PC-3 (cell line): Measurements from ENCODE around the gene KCNC1. TPM values are rescaled to one million over a fixed set of nuclear protein-coding genes. Genes with fewer than 3 reads are reported as not detected.

ENCODE experiments used
- ATAC-seq: fragments of 200-7000 bp; cut with Tn5 transposase; 2 replicates; pipeline ENCODE4 v1.9.1; 2020; ENCODE audit warnings: mild to moderate bottlenecking, moderate library complexity
- BruUV-seq: library from RNA; stranded (reverse); fragments of 400-500 nt; replicated peaks from 2 replicates; lab custom pipeline; 2021; lab: Mats Ljungman, UMichigan
- CTCF ChIA-PET: fragments of 300-600 bp; sonication (Branson Sonifier 250); formaldehyde crosslinking; loops from one replicate; lab custom pipeline; 2022; ENCODE audit warnings: antibody characterized with exemption; lab: Charles Lee
- POLR2A ChIA-PET: fragments of 300-600 bp; sonication (Branson Sonifier 250); formaldehyde crosslinking; loops from one replicate; lab custom pipeline; 2022; ENCODE audit warnings: antibody characterized with exemption; ENCODE audit not compliant: unreplicated experiment; lab: Charles Lee
- DNase-seq: peaks from one replicate; pipeline ENCODE4 v3.0.0-alpha.2; 2015
- H2AFZ ChIP-seq: fragments of 300-600 bp; sonication (generic); 2 replicates; pipeline ENCODE4 v1.6.0; 2016; ENCODE audit warnings: antibody characterized with exemption, low read length
- H3F3A ChIP-seq: fragments of 300-600 bp; sonication (generic); one replicate; pipeline ENCODE4 v1.6.0; 2017; ENCODE audit warnings: antibody characterized with exemption, low read length, control low read depth, mild to moderate bottlenecking; ENCODE audit not compliant: unreplicated experiment
- H3K27ac ChIP-seq: fragments of 300-600 bp; sonication (generic); 2 replicates; pipeline ENCODE4 v1.5.1; 2016; ENCODE audit warnings: mild to moderate bottlenecking, low read length
- H3K27me3 ChIP-seq: fragments of 300-600 bp; sonication (generic); 2 replicates; pipeline ENCODE4 v1.6.1; 2016; ENCODE audit warnings: low read length, mixed read lengths
- H3K36me3 ChIP-seq: fragments of 300-600 bp; sonication (generic); 2 replicates; pipeline ENCODE4 v1.6.1; 2016; ENCODE audit warnings: low read depth, mixed run types, low read length, mixed read lengths
- H3K4me1 ChIP-seq: fragments of 300-600 bp; sonication (generic); 2 replicates; pipeline ENCODE4 v1.5.1; 2016; ENCODE audit warnings: low read length; ENCODE audit not compliant: insufficient read depth
- H3K4me2 ChIP-seq: fragments of 300-600 bp; sonication (generic); 2 replicates; pipeline ENCODE4 v1.6.0; 2016; ENCODE audit warnings: low read length
- H3K4me3 ChIP-seq: fragments of 300-600 bp; sonication (generic); 2 replicates; pipeline ENCODE4 v1.5.1; 2016; ENCODE audit warnings: mild to moderate bottlenecking, low read length, mixed read lengths
- H3K79me2 ChIP-seq: fragments of 300-600 bp; sonication (generic); 2 replicates; pipeline ENCODE4 v1.6.1; 2017; ENCODE audit warnings: low read length, mixed read lengths
- H3K9ac ChIP-seq: fragments of 300-600 bp; sonication (generic); 2 replicates; pipeline ENCODE4 v1.6.0; 2016; ENCODE audit warnings: mild to moderate bottlenecking, low read length
- H3K9me2 ChIP-seq: fragments of 300-600 bp; sonication (generic); replicated peaks from 2 replicates; pipeline ENCODE4 v1.6.1; 2016; ENCODE audit warnings: mixed run types, low read length, mixed read lengths
- H3K9me3 ChIP-seq: fragments of 300-600 bp; sonication (generic); 2 replicates; pipeline ENCODE4 v1.6.1; 2016; ENCODE audit warnings: low read length, mixed read lengths
- H4K20me1 ChIP-seq: fragments of 300-600 bp; sonication (generic); 2 replicates; pipeline ENCODE4 v1.6.1; 2016; ENCODE audit warnings: low read length, mixed read lengths
- EZH2 ChIP-seq: fragments of 300-600 bp; sonication (generic); IDR thresholded peaks from one replicate; pipeline ENCODE4 v1.6.1; 2017; ENCODE audit warnings: antibody characterized with exemption, mild to moderate bottlenecking, low read length; ENCODE audit not compliant: unreplicated experiment
- EZH2phosphoT487 ChIP-seq: fragments of 300-600 bp; sonication (generic); IDR thresholded peaks from 2 replicates; pipeline ENCODE4 v1.6.1; 2018; ENCODE audit warnings: mild to moderate bottlenecking, antibody characterized with exemption, low read length, borderline replicate concordance
- intact Hi-C: fragments of 100-400 bp; cut with micrococcal nuclease; formaldehyde crosslinking; loops from 2 replicates; pipeline ENCODE4 v1.9.0; 2023
- total RNA-seq: library from RNA; depleted of rRNA; stranded (reverse); fragments of >200 nt; gene quantifications from 2 replicates; pipeline ENCODE4 v1.2.3, GENCODE V29; 2014
- TF ChIP-seq, protein P1 (sequence below): fragments of 300-600 bp; sonication (generic); conservative IDR thresholded peaks from 2 replicates; pipeline ENCODE4 v1.5.1; 2017; ENCODE audit warnings: antibody characterized with exemption, low read depth, mild to moderate bottlenecking, low read length

The KCNC1 gene
- total RNA-seq, 1 experiment from 2014 or later: not detected

GRCh38 chr11:17719938-17720795 lies 14.4 kb upstream of the KCNC1 start:
- no peaks in the 10 kb centered on the region for H3K4me1 ChIP-seq
- no peaks in the 10 kb centered on the region for H3F3A ChIP-seq
- H3K4me3 ChIP-seq: no peak overlapping the region
- H3K9me2 ChIP-seq: no peaks in the 10 kb centered on the region
- DNase-seq (no peak), ATAC-seq (no peak)
- H3K27ac ChIP-seq: no peak overlapping the region
- no peaks in the 10 kb centered on the region for H3K9me3 ChIP-seq
- no TSS peak for BruUV-seq
- no peak overlapping the region for H3K4me2 ChIP-seq
- peaks cover 40% of the 10 kb centered on the region for H3K27me3 ChIP-seq
- no peaks in the 10 kb centered on the region for H3K79me2 ChIP-seq
- H2AFZ ChIP-seq: no peak overlapping the region
- H3K9ac ChIP-seq: no peak overlapping the region
- ChIA-PET CTCF (no interaction called here), POLR2A (no interaction called here)
- intact Hi-C loops: no loop called here
- no peak for TF ChIP-seq EZH2phosphoT487
- TF ChIP-seq, protein P1, sequence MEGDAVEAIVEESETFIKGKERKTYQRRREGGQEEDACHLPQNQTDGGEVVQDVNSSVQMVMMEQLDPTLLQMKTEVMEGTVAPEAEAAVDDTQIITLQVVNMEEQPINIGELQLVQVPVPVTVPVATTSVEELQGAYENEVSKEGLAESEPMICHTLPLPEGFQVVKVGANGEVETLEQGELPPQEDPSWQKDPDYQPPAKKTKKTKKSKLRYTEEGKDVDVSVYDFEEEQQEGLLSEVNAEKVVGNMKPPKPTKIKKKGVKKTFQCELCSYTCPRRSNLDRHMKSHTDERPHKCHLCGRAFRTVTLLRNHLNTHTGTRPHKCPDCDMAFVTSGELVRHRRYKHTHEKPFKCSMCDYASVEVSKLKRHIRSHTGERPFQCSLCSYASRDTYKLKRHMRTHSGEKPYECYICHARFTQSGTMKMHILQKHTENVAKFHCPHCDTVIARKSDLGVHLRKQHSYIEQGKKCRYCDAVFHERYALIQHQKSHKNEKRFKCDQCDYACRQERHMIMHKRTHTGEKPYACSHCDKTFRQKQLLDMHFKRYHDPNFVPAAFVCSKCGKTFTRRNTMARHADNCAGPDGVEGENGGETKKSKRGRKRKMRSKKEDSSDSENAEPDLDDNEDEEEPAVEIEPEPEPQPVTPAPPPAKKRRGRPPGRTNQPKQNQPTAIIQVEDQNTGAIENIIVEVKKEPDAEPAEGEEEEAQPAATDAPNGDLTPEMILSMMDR: peak; percentile 45
- H3K36me3 ChIP-seq: no peaks in the 10 kb centered on the region
- H4K20me1 ChIP-seq: no peaks in the 10 kb centered on the region

DNA sequence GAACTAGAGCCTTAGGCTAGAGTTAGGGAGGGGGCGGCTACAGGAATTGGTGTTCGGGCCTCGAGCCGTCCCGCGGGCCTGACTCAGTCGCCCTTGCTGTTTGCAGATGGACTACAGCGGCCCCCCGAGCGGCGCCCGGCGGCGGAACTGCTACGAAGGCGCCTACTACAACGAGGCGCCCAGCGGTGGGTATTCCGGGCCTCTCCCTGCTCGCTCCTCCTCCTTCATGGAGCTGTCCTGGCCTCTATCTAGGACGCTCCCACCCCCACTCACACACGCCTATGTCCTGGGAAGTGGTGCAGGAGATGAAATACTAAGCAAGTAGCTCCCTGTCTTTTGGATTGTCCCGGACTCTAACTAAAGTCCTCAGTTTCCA lies 13.8 kb upstream of the KCNC1 start:
- peaks cover 45% of the 10 kb centered on the region for H3K27me3 ChIP-seq
- TF ChIP-seq EZH2phosphoT487 (no peak), EZH2 (no peak)
- H3K36me3 ChIP-seq: no peaks in the 10 kb centered on the region
- intact Hi-C loops: no loop called here
- DNase-seq (no peak), ATAC-seq (no peak; the same call in 1 of the 2 replicates)
- BruUV-seq: no TSS peak
- H3K9ac ChIP-seq: no peak overlapping the region
- H3K4me1 ChIP-seq: no peaks in the 10 kb centered on the region
- H3K9me2 ChIP-seq: no peaks in the 10 kb centered on the region
- no peak overlapping the region for H3K4me3 ChIP-seq
- ChIA-PET CTCF (no interaction called here), POLR2A (no interaction called here)
- H3K9me3 ChIP-seq: no peaks in the 10 kb centered on the region
- H3K4me2 ChIP-seq: no peak overlapping the region
- no peaks in the 10 kb centered on the region for H3F3A ChIP-seq
- no peak overlapping the region for H3K27ac ChIP-seq
- no peaks in the 10 kb centered on the region for H3K79me2 ChIP-seq
- no peaks in the 10 kb centered on the region for H4K20me1 ChIP-seq
- H2AFZ ChIP-seq: no peak overlapping the region

DNA sequence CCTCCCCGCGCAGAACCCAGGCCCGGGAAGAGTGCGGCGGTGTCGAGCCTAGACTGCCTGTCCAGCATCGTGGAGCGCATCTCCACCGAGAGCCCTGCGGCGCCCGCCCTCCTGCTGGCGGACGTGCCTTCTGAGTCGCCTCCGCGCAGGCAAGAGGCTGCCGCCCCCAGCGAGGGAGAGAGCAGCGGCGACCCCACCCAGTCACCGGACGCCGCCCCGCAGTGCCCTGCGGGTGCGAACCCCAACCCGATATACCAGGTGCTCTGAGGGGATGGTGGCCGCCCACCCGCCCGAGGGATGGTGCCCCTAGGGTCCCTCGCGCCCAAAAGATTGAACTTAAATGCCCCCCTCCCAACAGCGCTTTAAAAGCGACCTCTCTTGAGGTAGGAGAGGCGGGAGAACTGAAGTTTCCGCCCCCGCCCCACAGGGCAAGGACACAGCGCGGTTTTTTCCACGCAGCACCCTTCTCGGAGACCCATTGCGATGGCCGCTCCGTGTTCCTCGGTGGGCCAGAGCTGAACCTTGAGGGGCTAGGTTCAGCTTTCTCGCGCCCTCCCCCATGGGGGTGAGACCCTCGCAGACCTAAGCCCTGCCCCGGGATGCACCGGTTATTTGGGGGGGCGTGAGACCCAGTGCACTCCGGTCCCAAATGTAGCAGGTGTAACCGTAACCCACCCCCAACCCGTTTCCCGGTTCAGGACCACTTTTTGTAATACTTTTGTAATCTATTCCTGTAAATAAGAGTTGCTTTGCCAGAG lies 13.2 kb upstream of the KCNC1 start:
- BruUV-seq: no TSS peak
- intact Hi-C loops: no loop called here
- H3K27ac ChIP-seq: no peak overlapping the region
- no peaks in the 10 kb centered on the region for H3K36me3 ChIP-seq
- ATAC-seq: no peak
- TF ChIP-seq, protein P1: no peak
- TF ChIP-seq EZH2phosphoT487 (no peak), EZH2 (no peak)
- ChIA-PET POLR2A (no interaction called here), CTCF (no interaction called here)
- H3K4me2 ChIP-seq: 0 out of 2 replicates have a peak overlapping the region, but pooled peaks have one; percentile 7
- no peaks in the 10 kb centered on the region for H4K20me1 ChIP-seq
- no peaks in the 10 kb centered on the region for H3K9me3 ChIP-seq
- no peak overlapping the region for H3K4me3 ChIP-seq
- peaks cover 47% of the 10 kb centered on the region for H3K27me3 ChIP-seq
- H3K9ac ChIP-seq: no peak overlapping the region
- H2AFZ ChIP-seq: no peak overlapping the region
- no peaks in the 10 kb centered on the region for H3K9me2 ChIP-seq
- no peaks in the 10 kb centered on the region for H3K79me2 ChIP-seq
- DNase-seq: no peak
- H3F3A ChIP-seq: no peaks in the 10 kb centered on the region
- H3K4me1 ChIP-seq: no peaks in the 10 kb centered on the region
